Heart left ventricle (tissue), 13 donors: ENCODE data around the gene CDCA3.

ENCODE experiments used
- CTCF ChIP-seq, 12 donors: fragments of 200-600 bp; sonication (generic) in 4 of 12; IDR thresholded peaks; one replicate each; pipeline versions ENCODE4 v1.5.0 to v1.8.0; 2018 to 2022; ENCODE audit warnings: antibody characterized with exemption in 12 of 12, mild to moderate bottlenecking in 5 of 12
- POLR2A ChIP-seq, 2 donors: fragments of 450-650 bp; IDR thresholded peaks; one replicate each; pipeline ENCODE4 v1.6.1; 2017; ENCODE audit warnings: antibody characterized with exemption in 2 of 2, mild to moderate bottlenecking in 2 of 2, moderate library complexity in 2 of 2
- donor health status: ischemic (EF 13 %, LVEDD 7.1; RV severe dilation, severe dysfunction).
- donor health status: DM: no; HTN: yes; CAD: no.
- donor health status: DM: no; HTN: no; CAD: no.
- donor health status: ischemic (EF 25% LVEDD 6.9; RV normal size, moderate dysfunction).
- donor health status: ischemic (EF 25% LVEDD 5.7; RV mildly dilated, moderate dysfunction).
- donor health status: ischemic (EF 35%, LVEDD 5.7; RV mildly dilated, moderate dysfunction).
- donor health status: nonischemic (EF 11% LVEDD 7.7; RV severe dilation, severe dysfunction).
- donor health status: DM: yes; HTN: yes; CAD: no.
- donor health status: PGD.
- donor health status: ischemic (EF 29% LVEDD 5.4; RV normal size, mild dysfunction).
- donor health status: nonischemic (EF 23%, LVEDD 6.1; RV moderate dilation, normal function).

GRCh38 chr12:6810758-6811157 lies 40.3 kb downstream of the CDCA3 start:
- TF ChIP-seq CTCF (IDR thresholded peaks at IDR 0.05) = no peak
- TF ChIP-seq POLR2A (IDR thresholded peaks at IDR 0.05) = no peak
